Vagina (tissue), 2 donors: Measurements from ENCODE around the gene SLC1A2. TPM values are rescaled to one million over a fixed set of nuclear protein-coding genes. Genes with fewer than 3 reads are reported as not detected.

Experiments
- DNase-seq, 2 donors: peaks; one replicate each; pipeline ENCODE4 v3.0.0-alpha.2; 2017; ENCODE audit errors: extremely low spot score in 2 of 2
- H3K27ac ChIP-seq: fragments of 200-600 bp; sonication (generic); one replicate; pipeline ENCODE4 v1.5.1; 2019
- H3K27me3 ChIP-seq: fragments of 200-600 bp; sonication (generic); one replicate; pipeline ENCODE4 v1.5.1; 2019
- H3K36me3 ChIP-seq, 2 donors: fragments of 200-600 bp; sonication (generic); one replicate each; pipeline ENCODE4 v1.5.1; 2017 to 2019
- H3K4me1 ChIP-seq: fragments of 200-600 bp; sonication (generic); one replicate; pipeline ENCODE4 v1.5.1; 2019
- H3K4me3 ChIP-seq, 2 donors: fragments of 200-600 bp; sonication (generic); 1 replicate in 1 of 2; 2 replicates in 1 of 2; pipeline ENCODE4 v1.5.1; 2016 to 2019
- H3K9me3 ChIP-seq: fragments of 200-600 bp; sonication (generic); one replicate; pipeline ENCODE4 v1.5.1; 2019
- CTCF ChIP-seq, 3 experiments: fragments of 450-650 bp in 2 of 3; fragments of 200-600 bp in 1 of 3; sonication (generic) in 1 of 3; IDR thresholded peaks; one replicate each; pipeline ENCODE4 v1.5.1; 2017 to 2019; ENCODE audit warnings: antibody characterized with exemption in 3 of 3, mild to moderate bottlenecking in 2 of 3, moderate library complexity in 2 of 3
- POLR2A ChIP-seq, 2 donors: fragments of 450-650 bp; IDR thresholded peaks; one replicate each; pipeline ENCODE4 v1.6.1; 2017; ENCODE audit warnings: antibody characterized with exemption in 2 of 2, mild to moderate bottlenecking in 2 of 2, moderate library complexity in 2 of 2
- POLR2AphosphoS5 ChIP-seq, 2 donors: sonication (generic); formaldehyde crosslinking; IDR thresholded peaks; one replicate each; pipeline ENCODE4 v1.9.0; 2017; ENCODE audit warnings: antibody characterized with exemption in 2 of 2, mild to moderate bottlenecking in 2 of 2, low read depth in 1 of 2; ENCODE audit not compliant: insufficient read depth in 1 of 2
- intact Hi-C: fragments of 100-400 bp; cut with DNase I; formaldehyde crosslinking; loops from one replicate; pipeline ENCODE4 v1.15.1; 2023
- total RNA-seq: library from RNA; depleted of rRNA; stranded (reverse); fragments of >200 nt; gene quantifications from one replicate; pipeline ENCODE4 v1.2.3, GENCODE V29; 2016

Gene SLC1A2
- total RNA-seq, 1 donor from 2014 or later, result 4.7 TPM

- Histone ChIP-seq H3K9me3 (no peaks in the 10 kb centered on the region), H3K27ac (no peak overlapping the region), H3K4me1 (no peaks in the 10 kb centered on the region), H3K36me3 (no peaks in the 10 kb centered on the region), H3K4me3 (no peak overlapping the region), H3K27me3 (no peaks in the 10 kb centered on the region)
- intact Hi-C loops, result loop anchor here (10.0 kb wide), 1 partner anchor 819 kb away; no protein-coding TSS in a partner anchor
- no peak for DNase-seq
- no peak for TF ChIP-seq CTCF (IDR thresholded peaks at IDR 0.05)
- no peak for TF ChIP-seq POLR2A (IDR thresholded peaks at IDR 0.05)
- no peak for TF ChIP-seq POLR2AphosphoS5 (IDR thresholded peaks at IDR 0.05; ENCODE audit: insufficient read depth in 1 of 2, low read depth in 1 of 2)
Observed at GRCh38 chr11:35403765-35404387, 15.5 kb downstream of the SLC1A2 start.

- TF ChIP-seq POLR2A (IDR thresholded peaks at IDR 0.05), result no peak
- TF ChIP-seq POLR2AphosphoS5 (IDR thresholded peaks at IDR 0.05; ENCODE audit: insufficient read depth in 1 of 2, low read depth in 1 of 2), result no peak
- TF ChIP-seq CTCF (IDR thresholded peaks at IDR 0.05), result no peak
- no peak for DNase-seq
- Histone ChIP-seq H3K36me3 (no peaks in the 10 kb centered on the region), H3K27ac (no peak overlapping the region), H3K4me3 (no peak overlapping the region), H3K4me1 (no peaks in the 10 kb centered on the region), H3K27me3 (no peaks in the 10 kb centered on the region), H3K9me3 (no peaks in the 10 kb centered on the region)
- intact Hi-C loops, result loop anchor here (10.0 kb wide), 1 partner anchor 818 kb away; no protein-coding TSS in a partner anchor
Observed at GRCh38 chr11:35402751-35403660, 16.4 kb downstream of the SLC1A2 start.

GRCh38 chr11:35398881-35399280, 20.5 kb downstream of the SLC1A2 start:
- Histone ChIP-seq H3K9me3 (no peaks in the 10 kb centered on the region), H3K36me3 (no peaks in the 10 kb centered on the region), H3K27ac (no peak overlapping the region), H3K4me3 (no peak overlapping the region), H3K27me3 (no peaks in the 10 kb centered on the region), H3K4me1 (no peaks in the 10 kb centered on the region)
- DNase-seq, result no peak
- TF ChIP-seq CTCF (IDR thresholded peaks at IDR 0.05) (no peak), POLR2A (IDR thresholded peaks at IDR 0.05) (no peak), POLR2AphosphoS5 (IDR thresholded peaks at IDR 0.05; ENCODE audit: insufficient read depth in 1 of 2, low read depth in 1 of 2) (no peak)
- intact Hi-C loops, result loop anchor here (10.0 kb wide), 1 partner anchor 404 kb away; no protein-coding TSS in a partner anchor

- Histone ChIP-seq H3K27ac (no peak overlapping the region), H3K9me3 (no peaks in the 10 kb centered on the region), H3K4me3 (no peak overlapping the region), H3K27me3 (no peaks in the 10 kb centered on the region), H3K36me3 (no peaks in the 10 kb centered on the region), H3K4me1 (peaks cover 25% of the 10 kb centered on the region)
- intact Hi-C loops, result loop anchor here (5.0 to 10.0 kb wide), 2 partner anchors 400 to 468 kb away; no protein-coding TSS in a partner anchor
- no peak for DNase-seq
- TF ChIP-seq POLR2AphosphoS5 (IDR thresholded peaks at IDR 0.05; ENCODE audit: insufficient read depth in 1 of 2, low read depth in 1 of 2) (no peak), POLR2A (IDR thresholded peaks at IDR 0.05) (no peak), CTCF (IDR thresholded peaks at IDR 0.05) (no peak)
Observed at GRCh38 chr11:35394941-35395340, 24.4 kb downstream of the SLC1A2 start.
